VCaP (cell line): ENCODE results near the gene AHCYL1.

ENCODE experiments used
- H3K27ac ChIP-seq: fragments of 450-650 bp; 2 replicates; pipeline ENCODE4 v1.5.1; 2017
- CTCF ChIP-seq: fragments of 450-650 bp; conservative IDR thresholded peaks from 2 replicates; pipeline ENCODE4 v1.5.1; 2017; ENCODE audit warnings: mild to moderate bottlenecking, moderate library complexity

Gene AHCYL1

GRCh38 chr1:109984456-109985246 is at the start of gene AHCYL1:
TSS of gene AHCYL1 (plus strand) at chr1:109984765. CDS start at chr1:109985053, 288 bp downstream.
- TF ChIP-seq CTCF: peak; percentile 96
- H3K27ac ChIP-seq: peak within 1 kb of the TSS; percentile 87

DNA sequence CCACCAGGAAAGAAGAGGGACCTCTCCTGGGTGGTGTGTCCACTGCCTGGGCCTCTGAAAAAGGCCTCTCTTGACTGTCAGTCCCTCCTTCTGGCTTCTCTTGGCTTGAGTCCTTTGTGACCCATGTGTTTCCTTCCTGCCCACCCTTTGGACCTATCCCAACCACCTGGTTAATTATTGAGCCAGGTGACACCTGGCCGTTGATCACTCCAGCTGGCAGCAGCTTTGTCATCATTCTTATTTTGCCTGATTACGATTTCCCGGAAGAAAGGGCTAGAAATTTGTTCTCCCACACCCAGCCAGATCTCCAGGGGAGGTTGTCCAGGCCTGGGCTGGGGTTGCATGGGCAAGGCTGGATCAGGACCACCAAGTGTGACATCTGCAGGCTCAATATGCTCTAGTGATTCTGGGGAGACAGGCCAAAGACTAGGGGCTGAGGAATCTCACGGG is 49.1 kb upstream of the AHCYL1 start:
- peak overlapping the region; percentile 67 for H3K27ac ChIP-seq

GRCh38 chr1:109937738-109938137 is 46.8 kb upstream of the AHCYL1 start:
- TF ChIP-seq CTCF: no peak
- H3K27ac ChIP-seq: no peak overlapping the region

More for the DNA sequence above, 49.1 kb upstream of the AHCYL1 start:
- TF ChIP-seq CTCF: no peak

GRCh38 chr1:109938556-109938955 is 46.0 kb upstream of the AHCYL1 start:
- H3K27ac ChIP-seq: no peak overlapping the region
- no peak for TF ChIP-seq CTCF

- TF ChIP-seq CTCF: no peak
- H3K27ac ChIP-seq: no peak overlapping the region
Measured at GRCh38 chr1:109942434-109942833, 42.1 kb upstream of the AHCYL1 start.

GRCh38 chr1:109944541-109944940 is 40.0 kb upstream of the AHCYL1 start:
- no peak overlapping the region for H3K27ac ChIP-seq
- no peak for TF ChIP-seq CTCF

DNA sequence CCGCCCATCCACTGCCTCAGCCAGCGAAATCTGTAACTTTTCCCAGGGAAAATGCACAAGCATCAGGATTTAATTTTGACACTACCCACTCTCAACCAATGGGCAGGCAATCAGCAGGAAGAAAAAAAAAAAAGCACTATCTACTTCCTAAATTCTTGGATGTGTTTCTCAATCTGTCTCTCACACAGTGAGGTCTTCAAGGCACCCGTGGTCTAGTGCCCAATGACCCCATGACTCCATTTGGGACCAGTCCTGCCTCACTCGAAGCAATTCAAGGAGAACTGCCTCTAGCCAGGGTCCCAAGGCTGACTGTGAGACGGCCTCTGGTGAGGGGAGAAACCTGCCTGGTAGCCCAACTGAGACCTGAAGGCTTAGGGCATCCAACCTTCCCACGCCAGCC is 38.1 kb upstream of the AHCYL1 start:
- peak overlapping the region; percentile 82 for H3K27ac ChIP-seq
- TF ChIP-seq CTCF: no peak
